Mesendoderm (in vitro differentiated cells): ENCODE data around the gene GET3.
"Not testable (repeated sequence)": the region's sequence is repeated elsewhere in the genome, so short reads cannot be mapped to it uniquely, and the experiment has no call there.

ENCODE experiments used
- DNase-seq: peaks from one replicate; pipeline ENCODE4 v3.0.0; 2013
- H2AK5ac ChIP-seq: 2 replicates; pipeline ENCODE4 v1.6.1; 2013; ENCODE audit warnings: low read length, inconsistent platforms
- H2BK120ac ChIP-seq: 2 replicates; pipeline ENCODE4 v1.6.1; 2013; ENCODE audit warnings: low read depth, mild to moderate bottlenecking, low read length, moderate library complexity, mixed read lengths
- H2BK15ac ChIP-seq: replicated peaks from 2 replicates; pipeline ENCODE4 v1.6.1; 2013; ENCODE audit warnings: low read depth, mild to moderate bottlenecking, moderate library complexity
- H2BK5ac ChIP-seq: 2 replicates; pipeline ENCODE4 v1.6.1; 2013; ENCODE audit warnings: low read length, inconsistent platforms
- H3K18ac ChIP-seq: 2 replicates; pipeline ENCODE4 v1.6.1; 2013; ENCODE audit warnings: mild to moderate bottlenecking, low read length, mixed read lengths
- H3K23ac ChIP-seq: one replicate; pipeline ENCODE4 v1.6.1; 2013; ENCODE audit warnings: low read length
- H3K27ac ChIP-seq: 2 replicates; pipeline ENCODE4 v1.5.1; 2013; ENCODE audit warnings: low read depth, mild to moderate bottlenecking, inconsistent platforms, low read length, moderate library complexity
- H3K27me3 ChIP-seq: 2 replicates; pipeline ENCODE4 v1.6.1; 2013; ENCODE audit warnings: low read length, control low read depth, mild to moderate bottlenecking, inconsistent platforms; ENCODE audit not compliant: insufficient read depth, poor library complexity
- H3K36me3 ChIP-seq: 2 replicates; pipeline ENCODE4 v1.6.1; 2013; ENCODE audit warnings: low read length, inconsistent platforms; ENCODE audit not compliant: control insufficient read depth, insufficient read depth
- H3K4ac ChIP-seq: one replicate; pipeline ENCODE4 v1.6.1; 2013; ENCODE audit warnings: low read depth, mild to moderate bottlenecking, low read length, moderate library complexity
- H3K4me1 ChIP-seq: 2 replicates; pipeline ENCODE4 v1.6.1; 2013; ENCODE audit warnings: low read depth, low read length, inconsistent platforms; ENCODE audit not compliant: control insufficient read depth
- H3K4me2 ChIP-seq: 2 replicates; pipeline ENCODE4 v1.6.1; 2013; ENCODE audit warnings: low read length
- H3K4me3 ChIP-seq: 2 replicates; pipeline ENCODE4 v1.5.1; 2013; ENCODE audit warnings: mild to moderate bottlenecking, low read length
- H3K56ac ChIP-seq: one replicate; pipeline ENCODE4 v1.6.1; 2013; ENCODE audit warnings: low read length
- H3K79me1 ChIP-seq: 2 replicates; pipeline ENCODE4 v1.6.1; 2013; ENCODE audit warnings: low read length, inconsistent platforms
- H3K79me2 ChIP-seq: 2 replicates; pipeline ENCODE4 v1.6.1; 2013; ENCODE audit warnings: mild to moderate bottlenecking, low read length; ENCODE audit not compliant: control insufficient read depth, insufficient read depth
- H3K9ac ChIP-seq: 2 replicates; pipeline ENCODE4 v1.6.1; 2013; ENCODE audit warnings: low read length, inconsistent platforms
- H4K5ac ChIP-seq: one replicate; pipeline ENCODE4 v1.6.1; 2013; ENCODE audit warnings: low read length
- H4K8ac ChIP-seq: one replicate; pipeline ENCODE4 v1.6.1; 2013; ENCODE audit warnings: low read depth, mild to moderate bottlenecking, control low read depth, low read length, moderate library complexity
- WGBS: extraction: QIAGEN DNeasy Blood & Tissue Kit; methylation state at CpG from one replicate; pipeline ENCODE4 v1.1.7; 2013; ENCODE audit warnings: low lambda C conversion rate, missing lambda C conversion rate; ENCODE audit not compliant: insufficient coverage; ENCODE audit errors: extremely low coverage; 5-methylcytosine and 5-hydroxymethylcytosine counted together

GET3 gene

GRCh38 chr19:12723381-12723640, 14.0 kb upstream of the GET3 start:
- no CpG with 5 or more reads among the region's 7 CpGs for WGBS
- DNase-seq = no peak
- peak overlapping the region; percentile 91 for H4K8ac ChIP-seq
- H2BK15ac ChIP-seq = no peak overlapping the region
- H3K36me3 ChIP-seq = peaks cover 6% of the 10 kb centered on the region
- peak overlapping the region; percentile 97 for H3K9ac ChIP-seq
- H3K4me2 ChIP-seq = peak overlapping the region; percentile 70
- H3K27ac ChIP-seq = peak overlapping the region; percentile 25
- H3K18ac ChIP-seq = peak overlapping the region; percentile 52
- H2BK120ac ChIP-seq = no peak overlapping the region
- H3K27me3 ChIP-seq = no peaks in the 10 kb centered on the region
- H3K56ac ChIP-seq = peak overlapping the region; percentile 97
- peak overlapping the region; percentile 49 for H3K4ac ChIP-seq
- H2AK5ac ChIP-seq = peak overlapping the region; percentile 3
- H3K23ac ChIP-seq = peak overlapping the region; percentile 1
- H4K5ac ChIP-seq = no peak overlapping the region
- H3K79me1 ChIP-seq = peaks cover 7% of the 10 kb centered on the region
- peaks cover 44% of the 10 kb centered on the region for H3K79me2 ChIP-seq
- H2BK5ac ChIP-seq = peak overlapping the region; percentile 1
- no peaks in the 10 kb centered on the region for H3K4me1 ChIP-seq
- peak overlapping the region; percentile 80 for H3K4me3 ChIP-seq

DNA sequence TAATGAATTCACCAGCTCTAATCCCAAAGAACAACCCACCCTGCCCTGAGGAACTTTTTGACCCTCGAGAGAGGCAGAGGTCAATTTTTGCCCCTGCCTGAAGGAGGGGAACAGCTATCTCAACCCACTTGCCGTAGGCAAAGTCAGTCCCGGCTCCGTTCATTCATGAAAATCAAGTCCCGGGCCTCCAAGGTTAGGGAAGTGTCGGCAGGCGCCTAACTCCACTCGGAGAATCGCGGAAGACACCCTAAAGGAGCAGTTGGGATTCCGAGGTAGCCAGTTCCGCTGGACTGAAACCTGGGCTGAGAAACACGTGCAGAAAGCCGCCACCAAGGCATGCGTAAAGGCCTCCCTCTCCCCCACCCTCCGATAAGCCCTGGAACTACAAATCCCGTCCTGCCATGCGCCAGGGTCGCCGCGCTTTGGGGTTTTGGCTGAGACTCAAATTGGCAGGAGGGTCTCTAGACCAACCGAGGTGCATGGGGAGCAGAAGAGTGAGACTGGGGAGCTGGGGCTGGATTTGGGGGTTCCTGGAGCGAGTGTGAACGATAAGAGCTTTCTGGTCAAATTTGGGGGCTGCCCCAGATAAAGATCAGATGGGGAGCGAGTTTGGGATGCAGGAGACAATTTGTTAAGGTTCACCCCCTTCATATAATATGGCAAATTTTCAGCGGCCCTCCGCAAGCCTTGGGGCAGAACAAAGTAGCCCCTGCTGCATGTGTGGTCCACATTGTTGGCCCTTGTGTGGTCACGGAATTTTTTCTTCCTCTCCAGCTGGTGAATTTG, 13.5 kb upstream of the GET3 start, which contains the start of gene TNPO2:
Gene TNPO2 (minus strand): TSS at position 292 of the 786 bp plus-strand sequence. CDS start 2,955 bp downstream, outside the sequence.
- Histone ChIP-seq H4K5ac (peak within 1 kb of the TSS; percentile 34), H3K56ac (peak within 1 kb of the TSS; percentile 97), H2BK15ac (no peak within 1 kb of the TSS), H3K9ac (peak within 1 kb of the TSS; percentile 97), H3K18ac (peak within 1 kb of the TSS; percentile 52), H2BK120ac (no peak within 1 kb of the TSS), H3K4me2 (peak within 1 kb of the TSS; percentile 86), H3K27ac (peak within 1 kb of the TSS; percentile 33), H3K27me3 (no peaks in the 10 kb centered on the region), H3K4ac (peak within 1 kb of the TSS; percentile 49), H3K79me2 (peaks cover 40% of the 10 kb centered on the region), H4K8ac (peak within 1 kb of the TSS; percentile 91), H2AK5ac (peak within 1 kb of the TSS; percentile 86), H3K79me1 (peaks cover 5% of the 10 kb centered on the region), H2BK5ac (peak within 1 kb of the TSS; percentile 1), H3K4me1 (no peaks in the 10 kb centered on the region), H3K36me3 (peaks cover 3% of the 10 kb centered on the region), H3K4me3 (peak within 1 kb of the TSS; percentile 80), H3K23ac (peak within 1 kb of the TSS; percentile 1)
- no CpG with 5 or more reads among the region's 28 CpGs for WGBS
- peak; percentile 91 for DNase-seq

- not testable (repeated sequence) for H3K23ac ChIP-seq, H2BK15ac ChIP-seq, H3K4ac ChIP-seq
These were observed 11.7 kb upstream of the GET3 start for GRCh38 chr19:12725612-12726011.

GRCh38 chr19:12726988-12727316, 10.3 kb upstream of the GET3 start:
- Histone ChIP-seq H3K4me3 (no peak overlapping the region), H3K36me3 (peaks cover 12% of the 10 kb centered on the region), H2BK15ac (no peak overlapping the region), H3K4me1 (no peaks in the 10 kb centered on the region), H2AK5ac (no peak overlapping the region), H3K18ac (no peak overlapping the region), H3K23ac (no peak overlapping the region), H3K27ac (peak overlapping the region; percentile 17), H3K9ac (no peak overlapping the region), H3K4ac (no peak overlapping the region), H3K56ac (no peak overlapping the region), H2BK5ac (no peak overlapping the region), H3K27me3 (no peaks in the 10 kb centered on the region), H3K4me2 (no peak overlapping the region), H3K79me1 (peaks cover 12% of the 10 kb centered on the region), H4K5ac (no peak overlapping the region), H3K79me2 (peaks cover 23% of the 10 kb centered on the region), H4K8ac (no peak overlapping the region), H2BK120ac (no peak overlapping the region)
- peak; percentile 45 for DNase-seq
- no CpG with 5 or more reads among the region's 2 CpGs for WGBS

More at GRCh38 chr19:12725612-12726011, 11.7 kb upstream of the GET3 start:
- H3K9ac ChIP-seq, H2BK5ac ChIP-seq, H2AK5ac ChIP-seq, H4K8ac ChIP-seq, H3K27me3 ChIP-seq, DNase-seq, H3K27ac ChIP-seq, H4K5ac ChIP-seq, H3K56ac ChIP-seq, H3K36me3 ChIP-seq, H3K4me2 ChIP-seq, H3K79me1 ChIP-seq, H3K4me3 ChIP-seq, H3K4me1 ChIP-seq, H2BK120ac ChIP-seq, H3K18ac ChIP-seq: not testable (repeated sequence)
- H3K79me2 ChIP-seq = peaks cover 27% of the 10 kb centered on the region
- no CpG with 5 or more reads among the region's 10 CpGs for WGBS

- Histone ChIP-seq H2AK5ac (no peak overlapping the region), H3K4me3 (no peak overlapping the region), H2BK5ac (no peak overlapping the region), H3K4me2 (no peak overlapping the region), H4K5ac (no peak overlapping the region), H3K9ac (no peak overlapping the region), H4K8ac (no peak overlapping the region), H3K18ac (no peak overlapping the region), H3K27ac (no peak overlapping the region), H2BK15ac (no peak overlapping the region), H3K4ac (no peak overlapping the region), H3K27me3 (no peaks in the 10 kb centered on the region), H3K36me3 (peaks cover 14% of the 10 kb centered on the region), H3K56ac (no peak overlapping the region), H3K23ac (no peak overlapping the region), H2BK120ac (no peak overlapping the region), H3K4me1 (peaks cover 2% of the 10 kb centered on the region), H3K79me2 (peaks cover 28% of the 10 kb centered on the region), H3K79me1 (peaks cover 15% of the 10 kb centered on the region)
- no CpG with 5 or more reads among the region's 9 CpGs for WGBS
- DNase-seq = no peak
These were observed 9.4 kb upstream of the GET3 start for GRCh38 chr19:12727745-12728433.
